Brain microvascular endothelial cell (primary cell): ENCODE data around the gene PTGER2.
A peak's percentile ranks its signal among the peaks of the same experiment; 100 is the strongest.

Experiments used
- DNase-seq: peaks from one replicate; pipeline ENCODE4 v3.0.0-alpha.2; 2020
- H3K27ac ChIP-seq: fragments of 250-450 bp; sonication (Bioruptor Pico); 2 replicates; pipeline ENCODE4 v1.5.1; 2020; ENCODE audit warnings: mild to moderate bottlenecking, moderate library complexity
- H3K27me3 ChIP-seq: fragments of 250-450 bp; sonication (Bioruptor Pico); replicated peaks from 2 replicates; pipeline ENCODE4 v1.5.1; 2020; ENCODE audit warnings: mild to moderate bottlenecking
- H3K36me3 ChIP-seq: fragments of 250-450 bp; sonication (Bioruptor Pico); replicated peaks from 2 replicates; pipeline ENCODE4 v1.5.1; 2020; ENCODE audit warnings: mild to moderate bottlenecking
- H3K4me3 ChIP-seq: 2 replicates; pipeline ENCODE4 v1.5.1; 2011; ENCODE audit warnings: low read depth, mild to moderate bottlenecking, control low read depth, low read length, moderate library complexity
- CTCF ChIP-seq: IDR thresholded peaks from 2 replicates; pipeline ENCODE4 v1.5.1; 2011; ENCODE audit warnings: low read depth, mild to moderate bottlenecking, moderate library complexity, low read length, control low read depth, inconsistent platforms; ENCODE audit errors: missing control alignments
- in situ Hi-C: cut with HindIII; loops from 2 replicates; pipeline ENCODE4 v1.10.0; 2017; ENCODE audit warnings: low sequenced_read_pairs, low pct_ligation_motif_present

Gene PTGER2

GRCh38 chr14:52346778-52347177 is 32.7 kb downstream of the PTGER2 start:
- in situ Hi-C loops = no loop called here
- no peak for DNase-seq
- no peaks in the 10 kb centered on the region for H3K27me3 ChIP-seq
- no peak overlapping the region for H3K27ac ChIP-seq
- no peak overlapping the region for H3K4me3 ChIP-seq
- H3K36me3 ChIP-seq = no peaks in the 10 kb centered on the region
- no peak for TF ChIP-seq CTCF

- no peak for DNase-seq
- H3K4me3 ChIP-seq = no peak overlapping the region
- peak overlapping the region; percentile 41 for H3K27ac ChIP-seq
- TF ChIP-seq CTCF = no peak
- in situ Hi-C loops = no loop called here
- H3K36me3 ChIP-seq = no peaks in the 10 kb centered on the region
- no peaks in the 10 kb centered on the region for H3K27me3 ChIP-seq
These were observed 34.2 kb downstream of the PTGER2 start for GRCh38 chr14:52348279-52348678.

- Histone ChIP-seq H3K36me3 (no peaks in the 10 kb centered on the region), H3K27ac (peak overlapping the region; percentile 41), H3K27me3 (no peaks in the 10 kb centered on the region), H3K4me3 (no peak overlapping the region)
- DNase-seq = peak; percentile 48
- TF ChIP-seq CTCF = no peak
- in situ Hi-C loops = no loop called here
These were observed 34.7 kb downstream of the PTGER2 start for GRCh38 chr14:52348776-52349175.

GRCh38 chr14:52349731-52350130 is 35.6 kb downstream of the PTGER2 start:
- Histone ChIP-seq H3K27ac (no peak overlapping the region), H3K36me3 (no peaks in the 10 kb centered on the region), H3K4me3 (no peak overlapping the region), H3K27me3 (no peaks in the 10 kb centered on the region)
- in situ Hi-C loops = no loop called here
- no peak for TF ChIP-seq CTCF
- DNase-seq = no peak

- TF ChIP-seq CTCF = no peak
- in situ Hi-C loops = no loop called here
- Histone ChIP-seq H3K36me3 (no peaks in the 10 kb centered on the region), H3K4me3 (no peak overlapping the region), H3K27me3 (no peaks in the 10 kb centered on the region), H3K27ac (no peak overlapping the region)
- no peak for DNase-seq
These were observed 36.3 kb downstream of the PTGER2 start for GRCh38 chr14:52350445-52350844.

GRCh38 chr14:52351233-52352060 is 37.3 kb downstream of the PTGER2 start:
- TF ChIP-seq CTCF = no peak
- peak overlapping the region; percentile 46 for H3K27ac ChIP-seq
- H3K4me3 ChIP-seq = no peak overlapping the region
- H3K36me3 ChIP-seq = no peaks in the 10 kb centered on the region
- in situ Hi-C loops = no loop called here
- no peak for DNase-seq
- no peaks in the 10 kb centered on the region for H3K27me3 ChIP-seq
